GM19328 (cell line): ENCODE results near the gene ADARB2.

ENCODE experiments used
- ATAC-seq: cut with Tn5 transposase; IDR thresholded peaks from one replicate; pipeline ENCODE4 v1.9.1; 2021; ENCODE audit warnings: mild to moderate bottlenecking, moderate library complexity; ENCODE audit not compliant: unreplicated experiment

Gene ADARB2

DNA sequence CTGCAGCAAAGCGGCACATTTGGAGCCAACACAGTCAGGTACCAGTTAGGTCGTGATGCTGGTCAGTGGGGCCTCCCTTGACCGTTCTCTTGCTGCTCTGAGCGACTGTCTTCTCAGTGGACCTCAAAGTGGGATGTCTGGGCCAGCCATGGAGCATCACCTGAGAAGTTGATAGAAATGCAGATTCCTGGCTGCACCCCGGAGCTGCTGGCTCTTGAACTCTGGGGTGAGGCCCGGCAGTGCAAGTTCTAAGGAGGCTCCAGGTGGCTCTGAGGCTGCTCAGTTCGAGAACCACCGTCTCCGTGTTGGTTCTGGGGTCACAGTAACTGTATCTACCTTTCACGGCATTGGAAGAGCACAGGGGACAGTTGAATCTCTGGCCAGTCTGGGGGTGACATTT is 533.6 kb downstream of the ADARB2 start:
- ATAC-seq, result no peak

DNA sequence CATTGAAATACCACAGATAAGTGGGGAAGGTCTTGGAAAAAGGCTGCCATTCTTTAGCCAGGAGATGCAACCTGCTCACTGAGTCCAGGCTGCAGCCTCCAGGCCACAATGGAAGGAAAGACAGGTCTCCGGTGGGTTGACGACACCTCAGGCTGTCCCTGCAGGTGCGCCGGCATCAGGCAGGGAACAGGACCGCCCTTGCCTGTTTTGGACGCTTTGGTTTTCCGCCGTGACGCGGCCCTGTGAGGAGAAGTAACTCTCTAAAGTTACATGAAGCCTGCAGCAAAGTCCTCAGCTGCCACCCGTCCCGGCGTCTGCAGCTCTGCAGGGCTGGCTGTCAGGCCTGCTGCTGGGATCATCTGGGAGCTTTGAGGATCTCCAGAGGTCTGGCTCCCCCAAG is 534.1 kb downstream of the ADARB2 start:
- no peak for ATAC-seq

DNA sequence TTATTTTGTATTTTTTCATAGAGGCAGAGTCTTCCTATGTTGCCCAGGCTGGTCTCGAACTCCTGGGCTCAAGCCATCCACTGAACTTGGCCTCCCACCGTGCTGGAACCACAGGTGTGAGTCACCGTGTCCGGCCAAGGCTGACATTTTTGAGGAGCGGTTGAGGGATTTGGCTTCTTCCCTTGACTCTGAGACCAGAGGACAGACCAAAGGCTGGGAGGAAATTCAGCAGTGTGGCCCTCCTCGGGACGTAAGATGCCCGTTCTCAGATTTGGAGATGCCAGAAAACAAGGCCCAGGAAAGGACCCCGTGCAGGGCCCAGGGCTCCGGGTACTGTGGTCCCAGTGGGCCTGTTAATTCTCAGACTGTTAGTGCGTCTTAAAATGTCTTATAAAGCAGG is 535.0 kb downstream of the ADARB2 start:
- ATAC-seq, result no peak

DNA sequence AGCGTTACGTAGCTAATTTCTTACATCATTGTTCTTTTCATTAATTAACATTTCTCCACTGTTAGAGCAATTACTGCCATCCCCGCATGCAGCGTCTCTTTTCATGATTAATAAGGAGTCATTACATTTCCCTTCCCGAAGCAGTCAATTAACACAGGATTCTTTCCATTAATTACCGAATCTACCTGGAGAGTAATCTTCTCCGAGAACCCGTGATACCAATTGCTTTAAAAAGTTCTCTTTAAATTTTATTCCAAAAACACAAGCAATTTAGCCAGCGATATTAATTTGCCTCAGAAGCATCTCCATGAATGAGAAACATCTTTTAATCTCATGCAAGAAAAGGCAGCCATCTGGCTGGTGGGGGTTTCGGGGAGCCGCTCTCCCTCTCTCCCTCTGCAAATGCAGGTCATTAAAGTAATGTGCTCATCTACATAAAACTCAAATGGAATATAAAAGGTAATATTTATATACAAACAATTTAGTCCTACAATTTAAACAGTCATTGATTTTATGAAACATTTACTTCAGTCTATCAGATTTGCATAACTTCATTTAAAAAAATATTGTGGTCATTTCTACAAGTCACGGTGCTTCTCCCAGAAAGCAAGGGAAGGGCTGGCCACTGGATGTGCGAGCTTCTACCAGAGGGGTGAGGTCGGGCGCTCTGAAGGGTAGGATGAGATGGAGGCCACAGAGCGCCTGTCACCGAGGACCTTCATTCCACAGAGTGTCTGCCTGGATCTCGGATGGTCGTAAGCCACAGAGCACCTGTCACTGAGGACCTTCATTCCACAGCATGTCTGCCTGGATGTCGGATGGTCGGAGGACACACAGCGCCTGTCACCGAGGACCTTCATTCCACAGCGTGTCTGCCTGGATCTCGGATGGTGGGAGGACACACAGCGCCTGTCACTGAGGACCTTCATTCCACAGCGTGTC is 536.2 kb downstream of the ADARB2 start:
- ATAC-seq, result no peak

DNA sequence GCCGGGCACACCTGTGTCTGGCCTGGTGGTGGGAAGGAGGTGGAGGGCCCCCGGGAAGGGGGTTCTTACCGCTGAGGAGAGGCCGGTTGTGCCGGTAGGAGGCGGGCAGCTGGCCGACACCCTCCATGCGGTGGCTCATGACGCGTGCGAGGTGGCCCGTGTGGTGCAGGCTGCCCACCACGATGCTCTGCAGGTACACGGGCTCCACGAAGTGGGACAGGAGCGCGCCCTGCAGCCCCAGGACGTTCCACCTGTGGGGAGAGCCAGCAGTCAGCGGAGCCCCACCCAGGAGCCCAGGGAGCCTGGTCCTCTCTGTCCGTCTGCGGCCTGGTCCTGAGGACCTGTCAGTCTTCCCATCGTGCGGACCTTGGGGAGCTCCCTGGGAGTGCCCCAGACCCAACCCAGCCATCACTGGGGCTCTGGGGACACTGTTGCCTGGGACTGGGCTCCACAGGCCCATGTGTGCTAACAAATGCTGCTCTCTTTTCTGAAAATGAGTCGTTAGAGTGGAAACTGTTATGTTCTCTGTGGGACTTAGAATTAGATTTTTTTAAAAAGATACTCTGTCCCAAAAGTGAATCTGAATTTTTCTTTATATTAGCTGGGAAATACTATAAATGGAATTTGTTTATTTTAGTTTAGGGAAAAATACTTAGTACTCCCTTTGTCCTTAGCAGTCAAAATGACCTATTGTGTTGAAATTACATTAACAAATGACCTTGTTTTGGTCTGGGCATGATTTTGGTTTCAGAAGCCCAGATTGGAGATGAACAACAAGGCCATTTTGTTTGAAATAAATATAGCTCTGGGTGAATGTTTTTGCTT is 537.2 kb downstream of the ADARB2 start:
- no peak for ATAC-seq

DNA sequence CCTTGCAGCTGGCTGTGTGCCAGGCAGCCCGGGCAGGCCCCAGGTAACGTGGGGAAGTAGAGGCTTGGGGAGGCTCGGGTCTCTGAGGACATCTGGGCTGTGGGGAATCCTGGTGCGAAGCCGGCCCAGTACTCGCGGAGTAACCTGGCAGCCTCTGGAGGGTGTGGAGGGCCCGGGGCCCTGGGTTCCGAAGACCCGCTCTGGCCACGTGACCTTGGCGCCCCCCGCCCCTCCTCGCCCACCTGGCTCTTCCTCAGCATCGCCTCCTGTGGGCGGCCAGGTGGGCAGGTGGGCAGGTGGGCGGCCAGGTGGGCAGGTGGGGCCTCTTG is 538.0 kb downstream of the ADARB2 start:
- no peak for ATAC-seq

DNA sequence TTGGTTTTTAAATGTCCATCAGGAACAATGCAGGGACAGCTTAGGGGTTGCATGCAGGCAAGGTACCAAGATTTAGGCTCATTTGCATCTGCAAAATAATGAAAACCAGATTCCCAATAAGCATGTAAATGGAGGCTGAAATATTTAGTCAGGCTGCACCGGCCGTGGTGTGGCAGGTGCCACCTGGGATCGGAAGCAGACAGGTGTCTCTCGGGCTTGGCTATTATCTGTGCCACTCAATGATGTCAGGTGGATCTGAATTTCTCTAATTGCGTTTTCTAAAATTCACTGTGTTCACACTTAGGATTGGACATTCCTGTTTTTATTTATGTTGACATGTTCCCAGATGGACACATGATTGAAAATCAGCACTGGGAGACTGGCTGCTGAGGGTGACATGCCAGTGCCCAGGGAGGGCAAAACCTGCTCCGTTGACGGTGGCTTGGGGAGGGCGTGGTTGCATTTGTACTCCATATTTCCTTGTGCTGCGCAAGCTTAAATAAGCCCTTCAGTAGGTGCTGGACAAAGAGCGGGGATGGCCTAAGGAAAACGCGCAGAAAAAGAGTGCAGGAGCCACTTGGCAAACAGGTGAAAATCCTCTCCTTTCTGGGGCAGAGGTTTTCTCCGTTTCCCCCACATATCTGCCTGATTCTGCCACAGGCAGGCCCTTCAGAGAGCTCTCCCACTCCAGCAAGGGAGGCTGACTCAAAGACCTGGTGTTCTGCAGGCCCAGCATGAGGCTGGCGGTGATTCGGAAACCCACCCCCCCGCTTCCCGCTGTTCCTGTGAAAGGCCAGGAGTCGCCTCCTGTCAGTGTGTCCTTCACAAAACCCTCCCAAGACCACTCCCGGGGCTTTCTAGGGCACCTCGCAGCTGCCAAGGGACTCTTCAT is 538.6 kb downstream of the ADARB2 start:
- no peak for ATAC-seq

DNA sequence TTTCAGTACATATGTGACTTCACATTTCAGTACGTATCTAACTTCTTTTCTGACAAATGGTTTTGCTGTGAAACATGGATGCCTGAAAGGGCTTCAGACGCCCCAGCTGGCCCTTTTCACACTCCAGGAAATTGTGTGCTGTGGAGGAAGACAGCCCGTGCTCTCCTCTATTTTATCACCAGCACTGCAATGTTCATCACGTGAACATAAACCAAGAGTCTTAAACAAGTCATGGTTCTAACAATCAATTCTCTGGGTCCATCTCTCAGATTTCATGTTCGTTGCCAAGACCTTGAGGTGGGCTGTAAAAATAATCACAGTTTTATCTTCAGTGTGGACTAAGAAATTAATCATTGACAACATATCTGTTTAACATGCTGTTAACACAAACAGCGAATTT is 539.9 kb downstream of the ADARB2 start:
- ATAC-seq, result no peak

DNA sequence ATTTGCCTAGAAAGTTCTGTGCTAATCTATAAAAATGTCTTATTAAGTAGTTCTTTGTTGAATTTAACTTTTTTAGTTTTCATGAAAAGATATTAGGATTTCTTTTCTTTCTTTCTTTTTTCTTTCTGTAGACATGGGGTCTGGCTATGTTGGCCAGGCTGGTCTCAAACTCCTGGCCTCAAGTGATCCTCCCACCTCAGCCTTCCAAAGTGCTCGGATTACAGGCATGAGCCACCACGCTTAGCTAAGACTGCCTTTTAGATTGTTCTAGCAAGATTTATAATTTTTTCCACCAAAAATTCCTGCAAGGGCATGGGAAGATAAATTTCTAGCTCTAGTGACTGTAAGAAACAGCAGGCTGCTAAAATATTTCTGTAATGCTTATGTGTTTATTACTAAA is 540.7 kb downstream of the ADARB2 start:
- no peak for ATAC-seq

DNA sequence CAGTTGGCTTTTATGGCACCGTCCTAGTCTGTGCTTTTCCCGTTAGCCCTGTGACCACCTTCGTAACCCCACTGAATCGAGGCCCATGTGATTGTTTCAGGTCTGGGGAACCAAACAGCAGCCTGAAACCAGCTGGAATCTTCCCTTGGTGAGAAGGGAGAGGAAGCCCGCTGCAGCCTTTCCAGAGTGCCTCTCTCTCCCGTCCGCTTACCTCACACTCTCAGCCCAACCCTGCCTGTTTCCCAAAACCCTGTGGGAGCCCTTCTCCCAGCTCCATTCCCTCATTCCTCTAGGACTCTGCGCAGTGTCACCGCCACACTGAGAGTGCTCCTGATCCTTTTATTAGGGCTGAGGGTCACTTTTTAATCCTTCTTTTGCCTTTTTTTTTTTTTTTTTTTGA is 541.5 kb downstream of the ADARB2 start:
- ATAC-seq, result no peak

DNA sequence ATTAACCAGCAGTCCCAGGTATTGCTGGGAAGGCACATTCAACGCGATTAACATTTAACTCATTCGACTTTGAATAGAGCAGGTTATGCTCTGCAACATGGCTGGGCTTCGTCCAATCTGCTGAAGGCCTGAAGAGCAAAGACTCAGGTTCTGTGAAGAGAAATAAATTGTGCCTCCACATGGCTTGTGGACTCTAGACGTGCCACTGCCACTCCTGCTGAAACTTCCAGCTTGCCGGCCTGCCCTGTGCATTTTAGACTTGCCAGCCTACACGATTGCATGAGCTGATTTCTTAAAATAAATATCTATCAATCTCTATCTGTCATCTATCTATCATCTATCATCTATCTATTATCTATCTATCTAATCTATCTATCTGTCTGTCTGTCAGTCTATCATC is 543.2 kb downstream of the ADARB2 start:
- ATAC-seq, result no peak

DNA sequence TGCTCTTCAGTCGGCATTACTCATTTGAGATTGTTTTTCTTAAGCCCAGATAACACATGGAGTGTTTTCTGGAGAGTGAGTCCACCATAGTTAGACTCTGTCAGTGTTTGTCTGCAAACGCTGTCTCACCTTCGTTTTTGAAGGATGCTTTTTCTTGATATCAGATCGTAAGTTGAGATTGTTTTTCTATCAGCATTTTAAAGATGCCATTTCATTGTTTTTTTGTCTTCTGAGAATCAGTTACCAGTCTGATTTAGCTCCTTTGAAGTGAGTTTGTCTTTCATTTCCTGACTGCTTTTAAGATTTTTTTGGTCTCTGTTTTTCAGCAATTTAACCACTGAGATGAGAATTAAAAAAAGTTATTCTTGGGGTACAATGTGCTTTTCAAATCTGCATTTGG is 543.8 kb downstream of the ADARB2 start:
- ATAC-seq, result no peak

DNA sequence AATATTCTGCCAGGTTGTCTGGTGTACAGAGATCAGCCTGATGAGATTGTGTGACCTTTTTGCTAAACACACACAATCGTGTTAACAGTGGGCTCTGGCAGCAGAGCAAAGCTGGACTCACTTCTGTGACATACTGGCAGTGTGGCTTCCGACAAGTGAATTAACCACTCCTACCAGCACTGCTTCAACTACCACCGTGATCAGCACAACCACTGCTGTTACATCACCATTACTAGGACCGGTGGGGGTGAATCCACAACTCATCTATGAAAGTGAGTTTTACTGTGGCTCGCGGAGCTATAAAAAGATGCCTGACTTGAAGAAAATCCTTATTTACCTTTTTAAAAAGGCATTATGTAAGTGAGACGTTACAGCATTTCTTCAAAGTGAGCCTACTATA is 545.6 kb downstream of the ADARB2 start:
- ATAC-seq, result no peak

DNA sequence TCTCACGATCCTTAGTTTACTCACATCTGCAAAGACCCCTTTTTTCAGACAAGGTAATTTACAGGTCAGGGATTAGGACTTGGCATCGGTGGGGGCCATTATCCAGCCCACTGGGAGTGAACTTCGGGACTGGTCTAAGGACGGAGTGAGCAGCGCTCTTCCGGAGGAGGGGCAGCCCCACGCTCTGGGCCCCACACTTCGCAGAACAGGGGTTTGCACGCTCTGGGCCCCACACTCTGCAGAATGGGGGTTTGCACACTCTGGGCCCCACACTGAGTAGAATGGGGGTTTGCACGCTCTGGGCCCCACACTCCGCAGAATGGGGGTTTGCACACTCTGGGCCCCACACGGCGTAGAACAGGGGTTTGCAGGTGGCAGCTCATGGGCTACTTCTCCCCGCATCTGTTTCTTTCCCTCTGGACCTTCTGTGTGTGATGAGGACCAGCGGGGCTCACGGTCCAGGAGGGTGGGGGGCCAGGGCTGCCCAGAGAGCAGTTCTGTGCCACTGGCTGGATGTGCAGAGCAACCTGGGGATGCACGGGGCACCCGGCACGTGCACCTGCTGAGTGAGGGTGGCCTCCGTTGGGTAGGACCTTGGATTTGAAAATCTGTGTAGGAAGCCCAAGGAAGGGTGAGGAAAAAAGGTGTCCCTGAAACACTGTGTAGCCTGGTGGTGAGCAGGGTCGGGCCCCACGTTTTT is 546.4 kb downstream of the ADARB2 start:
- ATAC-seq, result no peak

DNA sequence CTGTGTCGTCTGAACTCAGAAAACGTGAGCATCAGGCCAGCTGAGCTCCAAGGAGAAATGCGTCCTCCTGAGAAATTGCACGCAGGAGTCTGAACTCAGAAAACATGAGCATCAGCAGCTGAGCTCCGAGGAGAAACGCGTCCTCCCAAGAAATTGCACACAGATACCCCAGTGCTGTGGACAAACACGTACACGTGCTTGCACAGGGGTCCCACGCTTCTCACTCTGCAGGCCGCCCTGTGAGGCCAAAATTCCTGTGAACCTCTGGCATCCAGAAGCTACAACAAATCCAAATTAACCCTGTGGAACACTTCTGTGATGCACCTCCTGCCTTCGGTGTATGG is 547.3 kb downstream of the ADARB2 start:
- no peak for ATAC-seq

DNA sequence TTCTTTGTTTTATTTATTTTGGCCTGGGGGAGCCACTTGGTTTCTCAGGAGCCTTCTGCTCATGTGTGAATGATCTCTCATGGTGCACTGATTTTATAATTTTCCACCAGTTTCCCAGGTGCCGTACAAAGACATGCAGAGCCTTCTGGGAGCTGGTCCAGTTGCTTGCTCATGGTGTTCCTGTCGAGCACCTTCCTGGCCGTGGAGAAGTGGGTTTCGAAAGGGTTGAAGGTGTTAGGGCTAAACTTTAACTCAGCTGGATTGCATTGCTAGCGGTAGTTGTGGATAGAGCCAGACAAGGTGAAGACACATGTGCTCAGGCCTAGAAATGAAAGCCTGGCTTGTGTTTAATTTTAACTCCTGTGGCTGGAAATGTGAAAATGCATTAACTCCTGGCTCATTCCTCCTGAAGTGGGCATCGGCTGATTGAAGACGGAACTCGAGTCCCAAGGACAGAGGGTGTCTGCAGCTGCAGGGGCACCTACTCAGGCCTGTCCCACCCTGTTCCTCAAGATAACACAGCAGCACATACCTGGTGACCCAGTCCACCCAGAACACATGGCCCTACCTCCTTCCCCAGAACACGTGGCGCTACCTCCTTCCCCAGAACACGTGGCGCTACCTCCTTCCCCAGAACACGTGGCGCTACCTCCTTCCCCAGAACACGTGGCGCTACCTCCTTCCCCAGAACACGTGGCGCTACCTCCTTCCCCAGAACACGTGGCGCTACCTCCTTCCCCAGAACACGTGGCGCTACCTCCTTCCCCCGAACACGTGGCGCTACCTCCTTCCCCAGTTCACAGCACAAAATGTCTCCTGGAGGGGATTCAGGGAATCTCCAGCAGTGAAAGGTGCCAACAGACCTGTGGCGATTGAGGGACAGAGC is 547.9 kb downstream of the ADARB2 start:
- ATAC-seq, result no peak

DNA sequence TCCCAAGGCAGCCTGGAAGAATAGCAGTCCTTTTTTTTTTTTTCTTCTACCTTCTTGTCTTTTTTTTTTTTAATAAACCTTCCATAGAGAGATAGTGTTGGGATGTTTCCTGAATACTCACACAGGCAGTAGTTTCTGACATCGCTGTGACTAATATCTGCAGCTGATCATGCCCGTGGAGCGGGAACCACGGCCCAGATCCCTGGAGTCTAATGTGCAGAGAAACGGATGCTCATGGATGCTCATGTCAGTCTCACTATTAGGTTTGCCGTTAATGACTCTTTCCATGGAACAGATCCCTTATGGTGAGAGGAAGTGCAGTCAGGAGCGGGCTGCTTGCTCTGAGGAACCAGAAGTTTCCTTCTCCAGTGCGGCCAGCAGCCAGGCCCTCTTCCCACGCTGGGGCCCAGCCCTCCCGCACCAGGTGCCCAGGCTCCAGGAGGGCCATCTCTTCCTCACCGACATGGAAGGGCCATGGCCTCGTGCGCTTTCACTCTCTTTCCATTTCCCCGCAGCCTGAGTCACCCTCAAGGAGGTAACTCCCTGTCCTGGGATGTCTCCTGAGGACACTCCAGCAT is 548.7 kb downstream of the ADARB2 start:
- no peak for ATAC-seq

DNA sequence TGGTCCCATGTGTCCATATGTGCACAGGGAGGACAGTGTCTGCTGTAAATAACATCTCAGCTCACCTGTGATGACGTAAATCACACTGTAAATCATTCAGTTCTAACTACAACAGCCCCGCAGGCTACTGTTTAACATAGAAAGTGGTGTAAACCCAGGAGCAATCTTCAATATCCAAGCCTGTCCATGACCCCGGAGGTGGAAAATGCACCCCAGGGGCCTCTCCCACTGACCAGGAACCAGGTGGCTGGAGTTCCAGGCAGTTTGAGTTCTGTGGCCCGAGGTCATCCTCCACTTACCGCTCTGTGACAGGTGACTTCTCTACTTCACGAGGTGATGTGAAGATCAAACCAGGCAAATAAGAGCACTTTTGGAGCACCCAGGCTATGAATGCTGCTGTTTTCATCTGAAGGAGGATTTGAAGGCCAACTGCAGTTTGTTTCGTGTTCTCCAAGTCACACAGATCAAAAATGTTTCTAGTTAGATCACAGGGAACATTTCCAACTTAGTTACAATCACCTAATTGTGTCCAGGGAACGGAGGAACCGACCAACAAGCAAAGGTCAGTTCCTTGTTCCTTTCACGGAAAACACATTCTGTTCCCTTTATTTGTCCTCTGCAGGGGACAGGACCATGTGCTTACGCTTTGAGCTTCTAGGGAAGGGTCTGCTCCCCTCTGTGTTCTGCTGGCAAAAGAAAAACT is 549.3 kb downstream of the ADARB2 start:
- ATAC-seq, result no peak
